Left forelimb (tissue), 1 donor: ENCODE measurements around the gene TBC1D3L.
"Not testable (repeated sequence)": the region's sequence is repeated elsewhere in the genome, so short reads cannot be mapped to it uniquely, and the experiment has no call there.

Source experiments
- DNase-seq: peaks from one replicate; pipeline ENCODE4 v3.0.0-alpha.2; 2018; ENCODE audit warnings: low spot score

The TBC1D3L gene

DNA sequence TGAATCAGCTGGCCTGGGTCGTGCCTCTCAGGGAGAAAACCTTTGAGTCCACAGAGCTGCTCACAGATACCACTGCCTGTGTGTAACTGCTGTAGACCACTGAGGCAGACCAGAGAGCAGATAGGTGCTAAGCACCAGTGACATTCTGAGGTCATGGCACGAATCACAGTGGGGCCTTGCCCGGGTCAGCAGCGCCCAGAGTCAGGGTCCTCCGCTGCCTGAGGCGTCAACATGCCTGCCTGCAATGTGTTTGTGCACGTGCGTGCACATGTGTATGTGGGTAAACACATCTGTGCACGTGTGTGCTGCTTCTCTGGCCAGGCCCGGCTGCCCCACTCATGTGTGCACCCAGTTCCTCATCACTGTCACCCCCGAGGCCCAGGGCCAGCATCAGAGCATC, at the start of gene TBC1D3L:
TSS of gene TBC1D3L (minus strand) at position 101 of the 400 bp plus-strand sequence. CDS start 1,540 bp downstream, outside the sequence.
- not testable (repeated sequence) for DNase-seq

DNA sequence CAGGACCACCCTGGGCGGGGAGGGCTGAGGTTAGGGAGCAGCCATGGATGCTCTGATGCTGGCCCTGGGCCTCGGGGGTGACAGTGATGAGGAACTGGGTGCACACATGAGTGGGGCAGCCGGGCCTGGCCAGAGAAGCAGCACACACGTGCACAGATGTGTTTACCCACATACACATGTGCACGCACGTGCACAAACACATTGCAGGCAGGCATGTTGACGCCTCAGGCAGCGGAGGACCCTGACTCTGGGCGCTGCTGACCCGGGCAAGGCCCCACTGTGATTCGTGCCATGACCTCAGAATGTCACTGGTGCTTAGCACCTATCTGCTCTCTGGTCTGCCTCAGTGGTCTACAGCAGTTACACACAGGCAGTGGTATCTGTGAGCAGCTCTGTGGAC, 14.8 kb upstream of the TBC1D3L start, which contains the start of gene TBC1D3D:
TSS of gene TBC1D3D (plus strand) at position 301 of the 400 bp plus-strand sequence. CDS start 1,585 bp downstream, outside the sequence.
- not testable (repeated sequence) for DNase-seq
